Measurements from ENCODE around the gene DHRSX. TPM values are rescaled to one million over a fixed set of nuclear protein-coding genes. Genes with fewer than 3 reads are reported as not detected.

The DHRSX gene
- total and polyA plus RNA-seq, 2 of the 8 experiments (the other 6 are each of a cell fraction or from before 2014, with no cell fraction given): 35.1 to 43.4 TPM

GRCh38 chrX:2340991-2341390 lies 159.8 kb downstream of the DHRSX start:
- Histone ChIP-seq H4K8ac (ENCODE audit: extremely low read depth, insufficient read depth, low read length) (no peak overlapping the region), H3K18ac (ENCODE audit: extremely low read depth, low read length) (no peak overlapping the region), H4K20me1 (replicated peaks in 1 of 2; ENCODE audit: control insufficient read depth in 1 of 2, insufficient read depth in 2 of 2, low read length in 2 of 2) (no peaks in the 10 kb centered on the region), H2BK15ac (ENCODE audit: low read length) (no peak overlapping the region), H2BK12ac (ENCODE audit: low read depth, low read length) (no peak overlapping the region), H3K9ac (replicated peaks in 1 of 4; ENCODE audit: extremely low read depth in 1 of 4, low read depth in 3 of 4, low read length in 3 of 4) (no peak overlapping the region), H4K91ac (replicated peaks; ENCODE audit: insufficient read length, low read length) (no peak overlapping the region), H3K79me1 (ENCODE audit: low read depth, low read length) (no peaks in the 10 kb centered on the region; the same call in none of the 2 replicates), H2BK20ac (ENCODE audit: low read length) (no peak overlapping the region), H4K5ac (ENCODE audit: insufficient read length, low read depth, low read length) (no peak overlapping the region), H3K56ac (replicated peaks; ENCODE audit: insufficient read length, low read depth, low read length) (no peak overlapping the region), H3K4ac (replicated peaks; ENCODE audit: insufficient read length, low read depth, low read length) (no peak overlapping the region), H2AK5ac (ENCODE audit: low read depth, low read length) (no peak overlapping the region), H2BK5ac (ENCODE audit: low read depth, low read length) (no peak overlapping the region), H3K36me3 (ENCODE audit: control insufficient read depth in 2 of 4, insufficient read depth in 4 of 4, low read length in 3 of 4) (peaks cover 0 to 6% (median 2%) of the 10 kb centered on the region in 4 experiments; a peak in 3 of 8 replicates), H2AFZ (ENCODE audit: low read length) (no peak overlapping the region), H3K9me3 (ENCODE audit: insufficient read depth in 2 of 2, low read depth in 1 of 2, low read length in 1 of 2) (no peaks in the 10 kb centered on the region), H3K4me1 (replicated peaks in 1 of 4; ENCODE audit: control insufficient read depth in 3 of 4, insufficient read depth in 4 of 4, low read length in 3 of 4) (peaks cover 0 to 3% (median 0%) of the 10 kb centered on the region in 4 experiments; a peak in 1 of 7 replicates), H2BK120ac (replicated peaks; ENCODE audit: low read depth, low read length) (no peak overlapping the region), H3K79me2 (ENCODE audit: control insufficient read depth in 1 of 2, insufficient read depth in 2 of 2, low read length in 2 of 2) (peaks cover 0 to 2% of the 10 kb centered on the region in 2 experiments; a peak in 1 of 4 replicates), H3K4me3 (ENCODE audit: extremely low read depth in 1 of 4, insufficient read depth in 2 of 4, low read depth in 3 of 4, low read length in 4 of 4) (no peak overlapping the region), H3K27me3 (replicated peaks in 1 of 4; ENCODE audit: control insufficient read depth in 3 of 4, extremely low read depth in 1 of 4, insufficient read depth in 3 of 4, low read length in 3 of 4) (no peaks in the 10 kb centered on the region), H3K23ac (ENCODE audit: insufficient read length) (no peak overlapping the region), H3K23me2 (ENCODE audit: low read depth, low read length) (peaks cover 3% of the 10 kb centered on the region; the same call in 1 of the 2 replicates), H3K4me2 (ENCODE audit: insufficient read depth in 1 of 2, low read depth in 2 of 2, low read length in 2 of 2) (no peak overlapping the region), H3K27ac (ENCODE audit: low read depth, low read length) (no peak overlapping the region; the same call in 1 of the 2 replicates), H3K14ac (ENCODE audit: insufficient read length) (no peak overlapping the region)
- CTCF ChIA-PET (ENCODE audit: partially characterized antibody): no interaction called here
- POLR2A ChIA-PET (ENCODE audit: partially characterized antibody): no interaction called here
- no peak for DNase-seq (ENCODE audit: low read depth in 1 of 2, low spot score in 2 of 2)
- 87% methylated on average over 7 of the region's 7 CpGs; no CpG with 5 or more reads in 1 of the 2 experiments for WGBS, 2 experiments (ENCODE audit: extremely low coverage in 1 of 2, insufficient coverage in 1 of 2, insufficient read length in 1 of 2, insufficient replicate concordance in 2 of 2, low coverage in 1 of 2, low lambda C conversion rate in 2 of 2, missing lambda C conversion rate in 1 of 2)
- no peak for FAIRE-seq
- no peak for TF ChIP-seq KDM4A (IDR thresholded peaks at IDR 0.05; ENCODE audit: low read depth, low read length, severe bottlenecking)
- TF ChIP-seq HDAC2 (IDR thresholded peaks at IDR 0.05; ENCODE audit: borderline replicate concordance in 1 of 2, low read depth in 2 of 2, low read length in 2 of 2): no peak
- no peak for TF ChIP-seq ASH2L (IDR thresholded peaks at IDR 0.05; ENCODE audit: low read length)
- TF ChIP-seq FOSL1 (IDR thresholded peaks at IDR 0.05; ENCODE audit: insufficient read depth, low read depth, low read length): no peak
- TF ChIP-seq GABPA (IDR thresholded peaks at IDR 0.05; ENCODE audit: borderline replicate concordance, insufficient read depth, low read length): no peak
- TF ChIP-seq EZH2 (IDR thresholded peaks at IDR 0.05; ENCODE audit: low read depth, low read length, severe bottlenecking): no peak
- no peak for TF ChIP-seq SIX5 (IDR thresholded peaks at IDR 0.05; ENCODE audit: low read depth, low read length)
- no peak for TF ChIP-seq YY1 (IDR thresholded peaks at IDR 0.05; ENCODE audit: low read depth, low read length)
- TF ChIP-seq CHD2 (IDR thresholded peaks at IDR 0.05; ENCODE audit: low read length): no peak
- TF ChIP-seq SP4 (IDR thresholded peaks at IDR 0.05; ENCODE audit: low read length): no peak
- no peak for TF ChIP-seq PHF8 (conservative IDR thresholded peaks at IDR 0.05; ENCODE audit: low read depth, low read length)
- no peak for TF ChIP-seq SAP30 (IDR thresholded peaks at IDR 0.05; ENCODE audit: insufficient read depth, insufficient replicate concordance, low read length)
- TF ChIP-seq TBP (IDR thresholded peaks at IDR 0.05; ENCODE audit: low read depth, low read length): no peak
- no peak for TF ChIP-seq SIN3A (conservative IDR thresholded peaks at IDR 0.05 in 1 of 2, IDR thresholded peaks at IDR 0.05 in 1 of 2; ENCODE audit: low read depth in 1 of 2, low read length in 2 of 2)
